Body of pancreas (tissue), 4 donors: ENCODE results near the gene SLC38A11.

Experiments used
- CTCF ChIP-seq, 7 experiments: fragments of 450-650 bp in 4 of 7; fragments of 200-600 bp in 3 of 7; sonication (generic) in 3 of 7; IDR thresholded peaks; one replicate each; pipeline ENCODE4 v1.5.1; 2016 to 2019; ENCODE audit warnings: antibody characterized with exemption in 7 of 7
- POLR2A ChIP-seq, 3 donors: fragments of 450-650 bp; IDR thresholded peaks; one replicate each; pipeline ENCODE4 v1.6.1; 2016; ENCODE audit warnings: antibody characterized with exemption in 3 of 3, mild to moderate bottlenecking in 2 of 3

GRCh38 chr2:164850235-164850634 is 105.1 kb downstream of the SLC38A11 start:
- no peak for TF ChIP-seq POLR2A (IDR thresholded peaks at IDR 0.05)
- no peak for TF ChIP-seq CTCF (IDR thresholded peaks at IDR 0.05)
